ENCODE measurements around the gene DNAH5.
"Not testable (repeated sequence)": the region's sequence is repeated elsewhere in the genome, so short reads cannot be mapped to it uniquely, and the experiment has no call there.

Gene DNAH5

GRCh38 chr5:13830536-13830935 lies 114.0 kb downstream of the DNAH5 start:
- DNase-seq (ENCODE audit: low read depth in 3 of 3): no peak

GRCh38 chr5:13821366-13821765 lies 123.1 kb downstream of the DNAH5 start:
- DNase-seq (ENCODE audit: low read depth in 3 of 3): no peak

GRCh38 chr5:13816126-13816525 lies 128.4 kb downstream of the DNAH5 start:
- DNase-seq (ENCODE audit: low read depth in 3 of 3): no peak

GRCh38 chr5:13814301-13814700 lies 130.2 kb downstream of the DNAH5 start:
- DNase-seq (ENCODE audit: low read depth in 3 of 3): no peak

GRCh38 chr5:13809921-13810320 lies 134.6 kb downstream of the DNAH5 start:
- DNase-seq (ENCODE audit: low read depth in 3 of 3): no peak

GRCh38 chr5:13804336-13804735 lies 140.2 kb downstream of the DNAH5 start:
- no peak for DNase-seq (ENCODE audit: low read depth in 3 of 3)

- not testable (repeated sequence) for DNase-seq (ENCODE audit: low read depth in 3 of 3)
Observed at GRCh38 chr5:13798569-13798968, 145.9 kb downstream of the DNAH5 start.

- no peak for DNase-seq (ENCODE audit: low read depth in 3 of 3)
Observed at GRCh38 chr5:13785781-13786415, 158.6 kb downstream of the DNAH5 start.

GRCh38 chr5:13783726-13784125 lies 160.8 kb downstream of the DNAH5 start:
- DNase-seq (ENCODE audit: low read depth in 3 of 3): no peak

GRCh38 chr5:13780081-13780480 lies 164.4 kb downstream of the DNAH5 start:
- DNase-seq (ENCODE audit: low read depth in 3 of 3): no peak

- no peak for DNase-seq (ENCODE audit: low read depth in 3 of 3)
Observed at GRCh38 chr5:13773649-13774048, 170.8 kb downstream of the DNAH5 start.

GRCh38 chr5:13771011-13771571 lies 173.4 kb downstream of the DNAH5 start:
- no peak for DNase-seq (ENCODE audit: low read depth in 3 of 3)

- no peak for DNase-seq (ENCODE audit: low read depth in 3 of 3)
Observed at GRCh38 chr5:13766236-13766635, 178.3 kb downstream of the DNAH5 start.

GRCh38 chr5:13763719-13764118 lies 180.8 kb downstream of the DNAH5 start:
- no peak for DNase-seq (ENCODE audit: low read depth in 3 of 3)

GRCh38 chr5:13749766-13750165 lies 194.7 kb downstream of the DNAH5 start:
- DNase-seq (ENCODE audit: low read depth in 3 of 3): no peak

- DNase-seq (ENCODE audit: low read depth in 3 of 3): no peak
Observed at GRCh38 chr5:13746026-13746425, 198.5 kb downstream of the DNAH5 start.

GRCh38 chr5:13745508-13745907 lies 199.0 kb downstream of the DNAH5 start:
- no peak for DNase-seq (ENCODE audit: low read depth in 3 of 3)

GRCh38 chr5:13740471-13740870 lies 204.0 kb downstream of the DNAH5 start:
- DNase-seq (ENCODE audit: low read depth in 3 of 3): no peak

GRCh38 chr5:13739479-13739878 lies 205.0 kb downstream of the DNAH5 start:
- no peak for DNase-seq (ENCODE audit: low read depth in 3 of 3)

GRCh38 chr5:13735691-13736090 lies 208.8 kb downstream of the DNAH5 start:
- DNase-seq (ENCODE audit: low read depth in 3 of 3): no peak

- DNase-seq (ENCODE audit: low read depth in 3 of 3): no peak
Observed at GRCh38 chr5:13731121-13731628, 213.3 kb downstream of the DNAH5 start.

GRCh38 chr5:13708906-13709305 lies 235.6 kb downstream of the DNAH5 start:
- DNase-seq (ENCODE audit: low read depth in 3 of 3): no peak

- no peak for DNase-seq (ENCODE audit: low read depth in 3 of 3)
Observed at GRCh38 chr5:13708432-13708831, 236.1 kb downstream of the DNAH5 start.

GRCh38 chr5:13704396-13704795 lies 240.1 kb downstream of the DNAH5 start:
- DNase-seq (ENCODE audit: low read depth in 3 of 3): no peak
